NCI-H82 (cell line): Measurements from ENCODE around the gene PARD6G.

Source experiments
- DNase-seq: peaks from one replicate; lab custom pipeline; 2025; lab: John Stamatoyannopoulos, UW

PARD6G gene

DNA sequence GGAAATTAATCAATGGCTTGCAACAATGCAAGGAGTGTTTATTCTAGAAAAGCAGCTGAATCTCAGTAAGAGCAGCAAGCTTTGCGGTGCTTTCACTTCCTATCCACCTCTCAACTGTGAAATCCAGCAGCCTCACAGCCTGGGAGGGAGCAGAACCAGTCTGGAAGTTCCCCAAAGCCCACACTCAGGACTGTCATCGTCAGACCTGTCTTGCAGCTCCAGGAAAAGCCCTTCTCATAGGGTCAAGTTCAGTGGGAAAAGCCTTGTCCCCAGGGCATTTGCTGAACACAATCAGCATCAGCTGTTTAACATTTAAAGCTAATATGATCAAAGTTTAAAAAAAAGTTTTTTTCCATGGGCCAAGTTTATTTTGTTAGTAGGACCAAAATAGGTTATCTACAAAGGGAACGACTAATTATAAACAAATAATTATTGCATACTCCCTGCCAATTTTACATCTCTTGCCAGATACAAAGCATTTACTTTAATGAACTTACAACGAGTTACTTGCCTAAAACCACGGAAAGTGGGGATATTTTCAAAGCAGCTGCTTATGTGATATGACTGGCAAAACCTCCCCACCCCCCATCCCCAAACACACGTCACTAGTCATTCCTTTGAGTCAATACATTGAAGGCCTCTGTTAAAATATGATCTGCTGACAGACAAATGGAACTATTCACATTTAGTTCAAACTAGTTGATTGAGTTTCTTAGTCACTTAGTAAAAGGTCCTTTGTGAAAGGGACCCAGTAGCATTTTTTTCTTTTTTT, 36.8 kb downstream of the PARD6G start:
- no peak for DNase-seq

DNA sequence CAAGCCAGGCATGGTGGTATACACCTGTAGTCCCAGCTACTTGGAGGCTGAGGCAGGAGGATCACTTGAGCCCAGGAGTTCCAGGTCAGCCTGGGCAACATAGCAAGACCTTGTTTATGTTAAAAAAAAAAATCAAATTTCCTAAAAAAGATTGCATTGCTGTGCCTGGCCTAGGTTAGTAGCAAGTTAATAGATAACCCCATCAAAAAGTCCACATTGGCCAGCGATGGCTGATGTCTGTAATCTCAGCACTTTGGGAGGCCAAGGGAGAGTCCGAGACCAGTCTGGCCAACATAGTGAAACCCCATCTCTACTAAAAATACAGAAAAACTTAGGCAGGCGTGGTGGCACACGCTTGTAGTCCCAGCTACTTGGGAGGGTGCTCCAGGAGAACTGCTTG, 38.7 kb downstream of the PARD6G start:
- DNase-seq: no peak

DNA sequence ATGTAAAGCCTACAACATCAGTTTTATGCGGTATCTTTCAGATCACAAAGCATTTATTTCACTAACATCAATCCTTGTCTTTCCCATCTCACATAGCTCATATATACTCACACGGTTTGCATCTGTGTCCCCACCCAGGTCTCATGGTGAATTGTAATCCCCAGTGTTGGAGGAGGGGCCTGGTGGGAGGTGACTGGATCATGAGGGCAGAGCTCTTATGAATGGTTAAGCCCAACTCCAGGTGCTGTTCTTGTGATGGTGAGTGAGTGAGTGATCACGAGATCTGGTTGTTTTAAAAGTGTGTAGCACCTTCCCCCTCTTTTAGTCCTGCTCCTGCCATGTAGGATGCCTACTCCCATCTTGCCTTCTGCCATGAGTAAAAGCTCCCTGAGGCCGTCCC, 42.0 kb downstream of the PARD6G start:
- peak; percentile 1 for DNase-seq

DNA sequence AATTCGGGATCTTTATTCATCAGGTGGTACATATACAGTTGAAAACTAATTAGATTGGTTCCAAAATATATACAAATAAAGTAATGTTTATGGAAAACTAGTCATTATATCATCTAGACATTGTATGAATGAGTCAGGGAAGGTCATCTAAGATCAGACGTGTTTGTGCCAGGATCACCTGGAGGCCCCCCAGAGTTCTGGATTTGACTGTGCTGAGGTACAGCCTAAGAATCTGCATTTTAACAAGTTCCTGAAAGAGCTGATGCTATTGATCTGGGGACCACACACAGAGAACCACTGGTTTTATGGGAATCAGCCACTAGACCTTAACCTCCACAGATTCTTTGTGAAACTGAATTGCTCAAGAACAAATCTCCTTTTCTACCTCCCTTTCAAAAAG, 43.2 kb downstream of the PARD6G start:
- DNase-seq: no peak

DNA sequence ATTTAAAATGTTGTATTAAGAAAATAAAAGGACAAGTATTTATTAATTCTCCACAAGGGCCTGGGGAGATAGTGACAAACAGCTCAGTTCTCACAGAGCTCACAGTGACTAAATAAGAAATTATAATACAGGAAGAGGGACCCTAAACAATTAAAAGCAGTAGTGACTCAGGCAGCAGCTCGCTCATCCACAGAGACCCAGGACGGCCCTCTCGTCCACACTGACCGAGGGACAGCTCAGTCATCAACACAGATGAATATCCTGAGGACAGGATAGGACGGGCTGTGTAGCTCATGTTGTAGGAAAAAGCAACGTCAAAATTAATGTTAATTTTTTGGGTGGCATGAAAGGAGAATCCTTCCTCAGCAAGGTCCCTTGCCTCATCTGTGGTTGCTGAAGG, 44.1 kb downstream of the PARD6G start:
- DNase-seq: no peak

DNA sequence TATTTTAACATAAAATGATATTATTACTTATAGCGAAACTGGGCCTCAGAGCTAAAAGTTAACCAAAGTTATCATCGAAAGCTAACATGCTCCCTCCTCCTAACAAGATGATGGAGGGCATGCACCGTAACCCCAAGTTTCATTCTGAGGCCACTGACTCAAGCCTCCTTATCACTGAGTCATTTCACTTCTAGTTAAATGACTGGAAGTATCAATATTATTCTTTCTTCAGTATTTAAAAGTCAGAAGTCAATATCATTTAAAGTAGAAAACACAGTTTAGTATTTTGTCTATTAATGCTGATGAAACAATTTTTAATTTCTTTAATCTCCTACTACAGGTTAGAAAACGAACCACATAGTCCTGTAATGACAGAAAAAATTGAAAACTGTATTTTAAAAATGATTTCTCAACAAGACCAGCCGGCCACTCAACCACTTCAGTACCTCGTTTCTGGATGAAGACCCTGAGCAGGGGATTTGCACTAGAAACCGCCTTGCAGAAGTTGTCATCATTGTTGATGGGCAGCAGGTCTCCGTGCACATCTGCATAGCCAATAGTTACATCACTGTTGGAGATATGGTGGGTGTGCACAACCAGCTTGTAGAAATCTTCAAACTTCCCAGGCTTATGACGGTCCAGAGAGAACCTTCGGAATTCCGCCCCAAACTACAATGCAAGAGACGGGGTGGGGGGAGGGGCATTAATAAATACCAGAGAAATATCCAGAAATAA, 44.9 kb downstream of the PARD6G start:
- DNase-seq: no peak

DNA sequence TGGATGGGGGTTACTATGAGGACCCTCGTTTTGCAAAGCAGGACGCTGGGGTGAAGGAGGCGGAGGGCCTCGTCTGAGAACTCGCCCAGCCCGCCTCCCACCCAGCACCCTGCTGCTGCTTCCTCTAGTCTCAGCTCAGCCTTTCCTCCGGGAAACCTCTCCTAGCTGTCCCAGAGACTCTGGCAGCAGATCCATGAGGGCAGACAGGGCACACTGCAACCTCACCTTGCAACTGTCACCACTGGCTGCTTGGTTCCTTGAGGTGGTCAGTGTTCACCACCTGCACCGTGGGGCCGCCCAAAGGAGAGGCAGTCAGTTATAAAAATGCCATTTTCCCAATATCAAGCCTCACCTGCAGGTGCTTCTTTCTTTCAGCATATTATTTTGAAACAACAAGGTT, 45.6 kb downstream of the PARD6G start:
- DNase-seq: no peak

DNA sequence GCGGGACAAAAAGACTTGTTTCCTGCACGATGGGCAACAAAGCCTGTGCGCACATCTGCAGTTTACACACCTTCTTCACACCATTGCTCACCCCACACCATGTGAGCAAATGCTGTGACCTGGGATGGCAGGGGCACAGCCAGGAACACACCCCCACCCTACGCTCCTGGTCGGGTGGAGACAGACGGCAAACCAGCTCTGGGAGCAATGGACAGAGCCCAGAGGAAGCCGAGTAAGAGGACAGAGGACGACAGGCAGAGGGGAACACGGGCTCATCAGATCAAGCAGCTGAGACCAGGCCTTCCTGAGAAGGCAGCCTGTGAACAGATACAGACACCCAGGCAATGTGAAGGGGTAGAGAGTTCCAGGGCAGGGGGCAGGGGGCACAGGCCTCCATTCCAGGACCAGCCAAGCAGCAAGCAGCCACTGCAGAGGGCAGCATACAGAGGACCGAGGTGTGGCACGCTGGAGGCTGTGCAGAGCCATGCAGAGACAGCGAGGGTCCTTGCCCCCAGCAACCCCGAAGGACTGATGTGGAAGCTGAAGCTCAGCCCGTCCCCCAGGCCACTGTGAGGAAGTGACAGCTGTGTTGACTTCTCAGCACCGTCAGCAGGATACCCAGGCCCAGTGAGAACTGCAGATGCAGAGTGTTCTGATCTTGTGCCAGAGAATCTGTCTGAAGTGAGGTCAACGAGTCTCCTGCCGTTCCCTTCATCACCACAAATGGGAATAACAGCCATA, 46.2 kb downstream of the PARD6G start:
- DNase-seq: no peak

DNA sequence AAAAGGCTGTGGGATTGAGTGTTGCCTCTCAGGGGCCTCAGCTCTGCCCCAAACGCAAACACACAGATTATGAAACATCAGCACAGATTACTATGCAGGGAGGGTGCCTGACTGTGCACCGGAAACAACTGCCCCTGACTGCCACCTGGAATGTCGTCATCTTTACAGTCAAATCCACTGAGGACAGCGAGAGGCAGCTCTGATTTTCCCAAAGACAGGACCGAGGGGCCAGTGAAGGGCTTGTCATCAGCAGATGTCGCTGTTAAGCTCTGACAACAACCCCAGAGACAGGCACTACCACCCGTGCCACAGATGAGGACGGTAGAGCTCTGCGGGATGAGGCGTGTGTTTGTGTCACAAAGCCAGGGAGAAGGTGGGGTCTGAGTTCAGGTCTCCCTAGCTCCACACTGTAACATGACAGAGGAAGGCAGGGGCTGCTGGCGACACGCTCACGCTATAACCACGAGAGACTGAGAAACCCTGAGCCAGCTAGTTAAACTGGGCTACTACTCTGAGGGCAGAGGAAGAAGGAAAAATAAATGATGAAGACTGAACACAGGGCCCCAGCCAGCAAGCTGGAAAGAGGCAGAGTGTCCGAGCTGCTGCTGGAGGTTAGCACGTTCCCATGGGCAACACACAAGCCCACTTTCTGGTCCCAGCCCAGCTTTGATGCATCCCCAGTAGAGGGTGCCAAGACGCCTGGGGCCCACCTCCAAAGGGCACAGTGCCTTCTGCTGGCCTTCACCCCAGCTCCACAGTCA, 47.0 kb downstream of the PARD6G start:
- DNase-seq: peak; percentile 61

DNA sequence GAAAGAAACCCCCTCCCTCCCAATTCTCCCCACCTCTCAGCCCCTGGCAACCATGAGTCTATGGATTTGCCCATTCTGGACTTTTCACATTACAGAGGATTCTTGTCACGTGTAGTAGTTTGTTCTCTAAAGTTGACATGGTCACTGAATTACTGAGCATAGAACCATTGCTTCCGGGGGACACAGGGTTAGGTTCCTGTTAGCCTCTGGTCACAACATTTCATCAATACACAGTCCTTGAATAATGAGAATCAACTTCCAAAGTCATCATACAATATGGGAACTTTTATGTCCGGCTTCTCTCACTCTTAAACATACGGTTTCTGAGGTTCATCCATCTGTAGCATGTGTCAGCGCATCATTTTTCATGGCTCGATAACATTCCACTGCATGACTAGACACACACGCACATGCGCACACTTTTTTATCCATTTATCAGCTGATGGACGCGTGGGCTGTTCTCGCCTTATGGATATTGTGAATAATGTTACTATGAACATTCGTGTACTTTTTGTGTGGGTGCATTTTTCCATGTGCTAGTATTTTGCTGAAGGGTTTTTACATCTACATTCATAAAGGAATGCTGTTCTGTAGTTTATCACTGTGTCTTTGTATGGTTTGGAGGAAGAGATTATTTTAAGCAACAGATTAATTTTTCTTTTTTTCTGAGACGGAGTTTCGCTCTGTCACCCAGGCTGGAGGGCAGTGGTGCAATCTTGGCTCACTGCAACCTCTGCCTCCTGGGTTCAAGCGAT, 48.1 kb downstream of the PARD6G start:
- no peak for DNase-seq

DNA sequence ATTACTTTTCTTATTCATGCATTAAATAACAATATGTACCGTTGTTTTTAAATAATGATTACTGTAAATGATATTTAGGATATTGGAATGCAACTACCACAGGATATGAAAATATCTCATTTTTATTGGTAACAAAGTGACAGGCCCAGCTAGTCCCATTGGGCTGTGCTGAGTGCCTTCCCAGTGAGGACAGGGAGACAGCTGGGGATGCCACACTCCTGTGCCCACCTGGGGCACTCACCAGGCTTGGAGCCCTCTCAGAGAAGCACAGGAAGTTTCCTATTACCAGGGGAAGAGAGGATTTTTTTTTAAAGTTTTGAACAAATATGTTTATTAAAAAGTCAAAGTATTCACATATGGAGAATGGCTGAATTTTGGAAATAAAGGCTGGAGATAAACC, 48.9 kb downstream of the PARD6G start:
- DNase-seq: no peak

DNA sequence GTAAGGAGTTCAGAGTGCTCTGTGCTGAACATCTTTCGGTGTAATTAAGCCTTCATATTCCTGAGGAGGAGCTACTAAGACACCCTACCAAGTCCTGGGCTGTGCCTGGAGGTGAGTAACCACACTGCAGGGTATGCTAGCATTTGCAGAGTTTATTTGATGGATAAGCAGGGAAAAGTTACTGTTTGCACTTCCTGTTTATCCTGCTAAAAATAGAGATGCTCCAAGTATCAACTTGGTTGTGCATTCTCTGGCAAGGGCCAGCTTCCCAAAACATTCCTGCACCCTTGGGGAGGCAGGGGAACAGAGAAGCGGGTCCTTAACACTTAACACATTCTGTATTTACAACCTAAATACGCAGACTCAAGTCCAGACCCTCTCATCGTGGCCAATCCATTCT, 49.8 kb downstream of the PARD6G start:
- no peak for DNase-seq

DNA sequence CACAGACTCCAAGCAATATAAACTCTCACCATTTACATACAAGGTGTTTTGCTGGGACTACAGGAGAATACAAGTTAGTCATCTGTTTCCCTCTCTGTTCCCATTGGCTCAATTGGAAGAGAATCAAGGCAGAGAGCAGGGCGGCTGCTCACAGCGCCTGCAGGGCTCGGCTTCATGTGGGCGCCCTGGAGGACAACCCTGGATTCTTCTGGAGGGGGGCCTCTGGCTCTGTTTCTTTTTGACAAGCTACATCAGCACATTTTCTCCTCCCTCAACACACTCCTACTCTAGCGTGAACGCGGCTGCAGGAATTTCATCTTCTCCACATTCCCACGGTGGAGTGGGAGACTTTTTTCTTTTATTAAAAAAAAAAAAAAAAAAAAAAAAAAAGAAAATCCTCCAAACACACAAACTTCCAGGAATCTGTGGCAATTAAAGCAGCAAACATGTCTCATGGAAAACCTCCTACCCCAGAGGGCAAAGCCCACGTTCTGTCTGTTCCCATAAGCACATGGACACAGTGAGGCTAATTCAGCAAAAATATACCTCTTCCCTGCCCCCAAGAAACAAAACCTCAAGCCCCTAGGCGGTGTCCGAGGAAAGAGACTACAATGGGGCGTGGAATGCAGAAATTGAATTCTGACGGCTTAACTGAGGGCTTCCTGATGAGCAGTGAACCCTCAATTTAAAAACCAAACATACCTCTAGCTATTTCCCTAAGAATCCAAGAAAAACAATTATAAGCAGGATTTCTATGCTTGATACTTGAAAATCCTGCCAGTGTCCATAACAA, 50.6 kb downstream of the PARD6G start:
- DNase-seq: no peak

DNA sequence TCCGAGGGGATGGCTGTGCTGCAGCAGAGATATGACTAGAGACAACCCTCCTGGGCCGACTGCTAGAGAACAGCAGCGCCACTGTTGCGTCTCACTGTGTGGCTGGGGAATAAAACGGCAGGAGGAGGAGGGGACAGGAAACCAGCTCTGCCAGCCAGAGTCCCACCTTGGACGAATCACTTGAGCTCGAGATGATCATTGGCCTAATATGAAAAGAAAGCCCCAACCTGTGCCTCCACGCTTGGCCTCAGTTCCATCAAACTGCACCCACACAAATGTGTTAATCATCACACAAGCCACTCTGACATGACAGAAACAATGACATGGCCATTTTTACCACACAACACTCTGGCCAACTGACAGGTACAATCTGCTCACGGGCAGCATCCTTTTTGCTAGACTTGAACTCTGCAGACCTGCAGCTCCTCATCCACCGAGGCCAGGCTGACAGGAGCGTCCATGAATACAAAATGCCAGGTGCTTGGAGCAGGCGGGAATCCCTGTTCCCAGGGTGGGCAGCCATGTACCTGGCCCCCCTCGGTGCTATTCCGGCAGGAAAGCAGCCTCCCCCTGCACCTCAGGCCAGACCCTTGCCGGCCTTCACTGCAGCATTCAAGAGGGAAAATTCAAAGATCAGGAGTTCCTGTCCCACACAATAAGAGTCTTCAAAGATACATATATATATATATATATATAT, 52.3 kb downstream of the PARD6G start:
- no peak for DNase-seq

DNA sequence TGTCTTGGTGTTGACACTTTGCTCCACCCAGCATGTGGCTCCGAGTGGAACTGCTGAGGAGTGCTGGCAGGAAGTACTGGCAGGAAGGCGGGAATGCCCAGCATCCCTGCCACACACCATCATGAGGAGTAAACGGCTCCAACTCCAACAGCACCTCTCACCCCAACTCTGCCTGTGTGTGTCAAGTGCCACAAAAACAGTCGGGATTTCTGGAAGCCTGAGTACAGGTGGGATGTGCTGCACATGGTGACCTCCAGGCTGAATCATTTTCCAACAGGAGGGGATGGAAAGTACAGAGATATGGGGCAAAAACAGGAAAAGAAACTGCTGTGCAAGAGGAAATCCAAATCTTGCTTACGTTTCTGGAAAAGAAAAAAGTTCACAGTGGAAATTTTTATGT, 53.6 kb downstream of the PARD6G start:
- DNase-seq: no peak

DNA sequence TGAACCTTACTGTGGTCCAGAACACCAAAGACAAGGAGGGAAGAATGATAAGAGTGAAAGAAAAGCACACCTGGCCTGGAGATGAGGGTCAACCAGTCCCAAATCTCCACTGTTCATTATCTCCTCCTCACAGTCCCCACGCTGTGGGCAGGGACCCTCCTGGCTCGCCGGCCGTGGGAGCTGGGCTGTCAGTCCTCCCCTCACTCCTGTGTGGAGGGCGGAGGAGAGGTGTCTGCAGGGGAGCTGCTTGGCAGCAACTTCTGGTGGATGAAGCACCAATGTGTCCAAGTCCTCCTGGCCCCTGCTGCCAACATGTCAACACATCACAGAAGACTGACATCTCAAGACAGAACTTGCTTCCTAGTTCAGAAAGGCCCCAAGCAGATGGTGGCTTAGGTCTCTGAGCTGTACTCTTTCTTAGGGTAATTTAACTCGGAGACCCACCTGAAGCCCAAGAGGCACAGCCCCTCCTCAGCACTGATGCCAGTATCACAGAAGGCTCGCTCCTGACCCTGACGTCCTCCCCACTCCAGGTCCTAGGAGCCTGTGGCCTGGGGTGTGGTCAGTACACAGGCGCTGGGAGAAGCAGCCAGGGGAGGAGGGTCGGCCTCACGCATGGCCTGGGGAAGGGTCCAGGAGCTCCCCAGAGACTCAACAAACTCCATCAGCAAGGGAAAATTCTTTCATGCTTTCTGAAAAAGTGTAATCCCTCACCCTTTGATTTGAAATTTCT, 54.5 kb downstream of the PARD6G start:
- DNase-seq: no peak

DNA sequence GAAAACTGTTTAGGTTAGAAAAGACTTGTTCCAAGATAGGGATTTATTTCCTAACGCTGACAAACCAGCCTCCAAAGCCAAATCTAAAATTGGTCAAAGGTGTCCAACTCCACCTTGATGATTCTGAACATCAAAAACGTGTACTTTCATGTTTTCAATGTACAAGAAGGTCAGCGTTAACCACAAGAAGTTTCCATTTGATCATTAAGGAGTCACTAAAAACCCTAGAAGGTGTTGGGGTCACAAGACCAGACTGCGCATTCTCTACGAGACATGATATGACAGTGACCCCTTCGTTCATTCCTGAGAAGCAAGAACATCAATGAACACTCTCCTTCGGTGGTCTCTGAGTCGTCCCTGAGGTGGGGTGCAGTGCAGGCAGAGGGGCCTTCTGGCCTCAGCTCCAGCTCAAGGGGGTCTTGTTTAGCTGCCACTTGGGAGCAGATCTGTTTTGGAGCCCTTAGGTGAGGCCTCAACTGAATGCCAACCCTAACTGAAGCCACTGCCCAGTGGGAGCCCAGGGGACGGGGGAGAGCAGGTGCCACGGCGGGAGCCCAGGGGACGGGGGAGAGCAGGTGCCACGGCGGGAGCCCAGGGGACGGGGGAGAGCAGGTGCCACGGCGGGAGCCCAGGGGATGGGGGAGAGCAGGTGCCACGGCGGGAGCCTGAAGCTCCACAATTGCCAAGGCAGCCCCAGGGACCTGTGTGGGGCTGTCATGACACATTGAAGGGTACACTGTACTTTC, 55.2 kb downstream of the PARD6G start:
- no peak for DNase-seq

DNA sequence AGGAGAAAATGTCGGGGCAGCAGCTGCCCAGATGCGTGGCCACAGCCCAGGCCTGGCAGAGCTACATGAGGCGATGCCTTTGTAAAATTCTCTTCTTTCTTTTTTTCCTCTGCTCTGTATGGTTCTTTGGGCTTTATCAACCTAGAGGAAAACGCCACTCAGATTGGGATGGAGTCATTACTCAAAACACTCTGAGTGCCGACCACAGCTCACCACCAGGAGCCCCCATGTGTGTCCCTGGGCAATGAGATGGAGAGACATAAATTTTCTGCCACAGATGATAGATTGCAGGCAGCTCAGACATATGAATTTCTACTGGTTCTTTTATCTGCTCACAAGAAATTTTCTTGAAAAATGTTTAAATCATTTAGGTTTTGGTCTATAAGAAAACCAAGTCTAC, 56.0 kb downstream of the PARD6G start:
- no peak for DNase-seq

DNA sequence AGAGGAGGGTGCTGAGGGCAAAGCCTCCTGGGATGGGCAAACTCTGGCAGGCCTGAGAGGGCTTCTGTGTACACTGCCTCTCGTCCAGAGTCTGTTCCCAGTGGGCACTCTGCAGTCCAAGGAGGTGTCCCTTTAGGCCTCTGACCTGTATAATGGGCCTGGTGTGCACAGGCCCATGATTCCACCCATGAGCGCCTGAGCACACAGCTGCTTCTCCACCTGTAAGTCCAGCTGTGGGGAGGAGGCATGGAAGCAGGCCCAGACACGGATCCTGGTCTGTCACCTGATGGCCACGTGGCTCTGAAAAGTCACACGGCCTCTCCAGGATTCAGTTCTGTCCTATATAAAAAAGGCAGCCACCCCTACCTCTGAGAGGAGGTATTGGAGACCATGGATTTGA, 57.0 kb downstream of the PARD6G start:
- no peak for DNase-seq
